Measurements from ENCODE around the gene SLC6A16. TPM values are rescaled to one million over a fixed set of nuclear protein-coding genes. Genes with fewer than 3 reads are reported as not detected.
"Not testable (repeated sequence)": the region's sequence is repeated elsewhere in the genome, so short reads cannot be mapped to it uniquely, and the experiment has no call there.

The SLC6A16 gene
- total and polyA plus RNA-seq, 2 experiments from 2014 or later = 0.31 to 1.8 TPM

DNA sequence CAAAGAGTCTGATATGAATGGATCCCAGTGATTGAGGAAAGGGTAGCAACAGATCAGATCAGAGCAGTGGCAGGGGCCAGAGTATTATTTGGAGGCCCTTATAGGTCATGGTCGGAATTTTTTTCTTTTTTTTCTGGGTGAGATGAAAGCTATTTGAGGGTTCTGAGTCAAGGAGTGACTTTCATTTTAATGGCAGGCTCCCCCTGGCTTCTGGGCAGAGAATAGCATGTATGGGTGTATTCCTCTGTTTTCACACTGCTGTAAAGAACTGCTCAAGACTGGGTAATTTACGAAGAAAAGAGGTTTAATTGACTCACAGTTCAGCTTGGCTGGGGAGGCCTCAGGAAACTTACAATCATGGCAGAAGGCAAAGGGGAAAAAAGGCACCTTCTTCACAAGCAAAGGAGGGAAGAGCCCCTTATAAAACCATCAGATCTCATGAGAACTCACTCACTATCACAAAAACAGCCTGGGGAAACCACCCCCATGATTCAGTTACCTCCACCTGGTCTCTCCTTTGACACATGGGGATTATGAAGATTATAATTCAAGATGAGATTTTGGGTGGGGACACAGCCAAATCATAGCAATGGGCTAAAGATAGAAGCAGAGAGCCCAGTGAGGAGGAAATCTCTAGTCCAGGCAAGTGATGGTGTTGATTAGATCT lies 3.0 kb upstream of the SLC6A16 start:
- H3K9me2 ChIP-seq (ENCODE audit: insufficient read depth) = no peaks in the 10 kb centered on the region
- H4K20me1 ChIP-seq (replicated peaks; ENCODE audit: insufficient read depth) = no peaks in the 10 kb centered on the region
- Mint-ChIP-seq H3K4me3 (no peak overlapping the region), H3K27ac (no peak overlapping the region), H3K36me3 (ENCODE audit: low read depth) (no peaks in the 10 kb centered on the region; the same call in 2 of the 3 replicates), H3K9me3 (peaks cover 2% of the 10 kb centered on the region; the same call in 1 of the 3 replicates), H3K27me3 (ENCODE audit: insufficient read depth, low read depth, poor library complexity) (peaks cover 4% of the 10 kb centered on the region), H3K4me1 (peaks cover 3% of the 10 kb centered on the region; the same call in 1 of the 3 replicates)
- no peak overlapping the region for H3K4me2 ChIP-seq
- no peaks in the 10 kb centered on the region for H3K4me1 ChIP-seq (ENCODE audit: insufficient read depth)
- no peaks in the 10 kb centered on the region for H3K36me3 ChIP-seq (ENCODE audit: insufficient read depth)
- no peak overlapping the region for H2AFZ ChIP-seq
- TF ChIP-seq, protein P1, sequence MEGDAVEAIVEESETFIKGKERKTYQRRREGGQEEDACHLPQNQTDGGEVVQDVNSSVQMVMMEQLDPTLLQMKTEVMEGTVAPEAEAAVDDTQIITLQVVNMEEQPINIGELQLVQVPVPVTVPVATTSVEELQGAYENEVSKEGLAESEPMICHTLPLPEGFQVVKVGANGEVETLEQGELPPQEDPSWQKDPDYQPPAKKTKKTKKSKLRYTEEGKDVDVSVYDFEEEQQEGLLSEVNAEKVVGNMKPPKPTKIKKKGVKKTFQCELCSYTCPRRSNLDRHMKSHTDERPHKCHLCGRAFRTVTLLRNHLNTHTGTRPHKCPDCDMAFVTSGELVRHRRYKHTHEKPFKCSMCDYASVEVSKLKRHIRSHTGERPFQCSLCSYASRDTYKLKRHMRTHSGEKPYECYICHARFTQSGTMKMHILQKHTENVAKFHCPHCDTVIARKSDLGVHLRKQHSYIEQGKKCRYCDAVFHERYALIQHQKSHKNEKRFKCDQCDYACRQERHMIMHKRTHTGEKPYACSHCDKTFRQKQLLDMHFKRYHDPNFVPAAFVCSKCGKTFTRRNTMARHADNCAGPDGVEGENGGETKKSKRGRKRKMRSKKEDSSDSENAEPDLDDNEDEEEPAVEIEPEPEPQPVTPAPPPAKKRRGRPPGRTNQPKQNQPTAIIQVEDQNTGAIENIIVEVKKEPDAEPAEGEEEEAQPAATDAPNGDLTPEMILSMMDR (conservative IDR thresholded peaks at IDR 0.05; ENCODE audit: low read depth in 2 of 2) = peak; percentile 75 to 87
- no peak for TF ChIP-seq JUNB (IDR thresholded peaks at IDR 0.05; ENCODE audit: unreplicated experiment)
- H3K4me3 ChIP-seq = no peak overlapping the region
- ATAC-seq = peak; percentile 79
- no peaks in the 10 kb centered on the region for H3K27me3 ChIP-seq (ENCODE audit: insufficient read depth)
- no peak overlapping the region for H3K27ac ChIP-seq (ENCODE audit: low read depth)
- H3F3A ChIP-seq (replicated peaks; ENCODE audit: low read depth) = 0 out of 2 replicates have a peak, but pooled peaks cover 3% of the 10 kb centered on the region
- DNase-seq (ENCODE audit: low spot score) = peak; percentile 85
- no peaks in the 10 kb centered on the region for H3K79me2 ChIP-seq (replicated peaks; ENCODE audit: insufficient read depth)

DNA sequence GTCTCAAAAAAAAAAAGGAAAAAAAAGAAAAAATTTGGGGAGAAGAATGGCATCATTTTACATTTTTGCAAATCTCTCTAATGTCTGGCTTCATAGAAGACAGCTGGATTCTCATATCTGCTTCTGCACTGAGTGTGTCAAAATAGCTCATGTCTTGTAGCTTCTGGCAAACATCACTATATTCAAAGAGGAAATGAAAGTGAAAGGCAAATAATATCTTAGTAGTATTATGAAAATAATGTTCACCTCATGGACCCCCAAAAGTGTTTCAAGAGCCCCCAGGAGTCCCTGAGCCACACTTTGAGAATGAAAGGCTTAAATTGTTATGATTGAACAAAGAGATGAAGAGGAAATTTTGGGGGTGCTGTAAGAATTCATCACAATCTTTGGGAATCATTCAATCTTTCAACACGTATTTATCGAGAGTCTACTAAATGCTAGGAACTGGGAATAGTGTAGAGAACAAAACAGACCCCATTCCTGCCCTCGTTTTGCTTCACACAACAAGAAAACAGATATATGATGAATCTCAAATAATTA lies 1.2 kb upstream of the SLC6A16 start:
- ATAC-seq = no peak
- TF ChIP-seq, protein P1 (conservative IDR thresholded peaks at IDR 0.05; ENCODE audit: low read depth in 2 of 2) = no peak
- TF ChIP-seq EZH2 (IDR thresholded peaks at IDR 0.05; ENCODE audit: low read depth, unreplicated experiment) = no peak
- H3K79me2 ChIP-seq (replicated peaks; ENCODE audit: insufficient read depth) = no peaks in the 10 kb centered on the region
- no peak for DNase-seq (ENCODE audit: low spot score)
- peaks cover 3% of the 10 kb centered on the region; the same call in 2 of the 3 replicates for H3K36me3 Mint-ChIP-seq (ENCODE audit: low read depth)
- H3K4me1 ChIP-seq (ENCODE audit: insufficient read depth) = no peaks in the 10 kb centered on the region
- no peak overlapping the region for H3K27ac Mint-ChIP-seq
- peaks cover 3% of the 10 kb centered on the region; the same call in 1 of the 3 replicates for H3K4me1 Mint-ChIP-seq
- 0 out of 2 replicates have a peak, but pooled peaks cover 3% of the 10 kb centered on the region for H3F3A ChIP-seq (replicated peaks; ENCODE audit: low read depth)
- H3K27me3 Mint-ChIP-seq (ENCODE audit: insufficient read depth, low read depth, poor library complexity) = no peaks in the 10 kb centered on the region
- no peak overlapping the region for H3K4me3 ChIP-seq
- H3K9me3 Mint-ChIP-seq = peaks cover 10% of the 10 kb centered on the region; the same call in 2 of the 3 replicates
- H3K27me3 ChIP-seq (ENCODE audit: insufficient read depth) = no peaks in the 10 kb centered on the region
- no peak overlapping the region for H3K4me2 ChIP-seq
- no peaks in the 10 kb centered on the region for H3K36me3 ChIP-seq (ENCODE audit: insufficient read depth)
- H3K27ac ChIP-seq (ENCODE audit: low read depth) = no peak overlapping the region
- H4K20me1 ChIP-seq (replicated peaks; ENCODE audit: insufficient read depth) = no peaks in the 10 kb centered on the region
- no peaks in the 10 kb centered on the region for H3K9me2 ChIP-seq (ENCODE audit: insufficient read depth)
- no peak overlapping the region for H2AFZ ChIP-seq
- no peak overlapping the region for H3K4me3 Mint-ChIP-seq

DNA sequence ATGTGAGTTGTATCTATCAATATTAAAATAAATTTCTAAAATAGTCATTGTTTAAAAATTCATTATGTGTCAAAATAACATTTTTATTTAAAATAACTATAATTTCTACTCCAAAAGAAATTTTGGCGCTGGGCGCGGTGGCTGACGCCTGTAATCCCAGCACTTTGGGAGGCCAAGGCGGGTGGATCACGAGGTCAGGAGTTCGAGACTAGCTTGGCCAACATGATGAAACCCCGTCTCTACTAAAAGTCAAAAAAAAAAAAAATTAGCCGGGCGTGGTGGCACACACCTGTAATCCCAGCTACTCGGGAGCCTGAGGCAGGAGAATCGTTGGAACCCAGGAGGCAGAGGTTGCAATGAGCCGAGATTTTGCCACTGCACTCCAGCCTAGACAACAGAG lies 765 bp upstream of the SLC6A16 start:
- DNase-seq (ENCODE audit: low spot score); H3K36me3 Mint-ChIP-seq (ENCODE audit: low read depth): not testable (repeated sequence)
- H3K9me3 Mint-ChIP-seq = peaks cover 12% of the 10 kb centered on the region; the same call in 2 of the 3 replicates

More for the DNA sequence above, 765 bp upstream of the SLC6A16 start:
- not testable (repeated sequence) for H3K79me2 ChIP-seq (replicated peaks; ENCODE audit: insufficient read depth); H3K4me3 Mint-ChIP-seq; ATAC-seq; H3K4me2 ChIP-seq; H3K27ac ChIP-seq (ENCODE audit: low read depth); H3K4me1 Mint-ChIP-seq; H4K20me1 ChIP-seq (replicated peaks; ENCODE audit: insufficient read depth); H3K9me2 ChIP-seq (ENCODE audit: insufficient read depth); H3K36me3 ChIP-seq (ENCODE audit: insufficient read depth); H2AFZ ChIP-seq; H3F3A ChIP-seq (replicated peaks; ENCODE audit: low read depth); H3K4me1 ChIP-seq (ENCODE audit: insufficient read depth); H3K4me3 ChIP-seq; H3K27ac Mint-ChIP-seq; H3K27me3 Mint-ChIP-seq (ENCODE audit: insufficient read depth, low read depth, poor library complexity); H3K27me3 ChIP-seq (ENCODE audit: insufficient read depth)
